Activated naive CD4-positive, alpha-beta T cell treated with anti-CD3 and anti-CD28 coated beads, Interleukin-2, amount 10 ng/mL, durations not matched to agents 5 hours and 36 hours (primary cell): ENCODE measurements around the gene SLC9A6. TPM values are rescaled to one million over a fixed set of nuclear protein-coding genes. Genes with fewer than 3 reads are reported as not detected.

ENCODE experiments used
- total RNA-seq, 2 experiments: library from RNA; stranded (reverse); gene quantifications; one replicate each; pipeline ENCODE4 v1.2.3, GENCODE V29; 2021

SLC9A6 gene
- 10 to 100 TPM; 15.7 to 16.1 TPM for total RNA-seq

GRCh38 chrX:135985157-135985972 lies at the start of gene SLC9A6:
Gene SLC9A6, plus strand, starts transcription at chrX:135985435. Its CDS starts 224 bp downstream, at chrX:135985659.

DNA sequence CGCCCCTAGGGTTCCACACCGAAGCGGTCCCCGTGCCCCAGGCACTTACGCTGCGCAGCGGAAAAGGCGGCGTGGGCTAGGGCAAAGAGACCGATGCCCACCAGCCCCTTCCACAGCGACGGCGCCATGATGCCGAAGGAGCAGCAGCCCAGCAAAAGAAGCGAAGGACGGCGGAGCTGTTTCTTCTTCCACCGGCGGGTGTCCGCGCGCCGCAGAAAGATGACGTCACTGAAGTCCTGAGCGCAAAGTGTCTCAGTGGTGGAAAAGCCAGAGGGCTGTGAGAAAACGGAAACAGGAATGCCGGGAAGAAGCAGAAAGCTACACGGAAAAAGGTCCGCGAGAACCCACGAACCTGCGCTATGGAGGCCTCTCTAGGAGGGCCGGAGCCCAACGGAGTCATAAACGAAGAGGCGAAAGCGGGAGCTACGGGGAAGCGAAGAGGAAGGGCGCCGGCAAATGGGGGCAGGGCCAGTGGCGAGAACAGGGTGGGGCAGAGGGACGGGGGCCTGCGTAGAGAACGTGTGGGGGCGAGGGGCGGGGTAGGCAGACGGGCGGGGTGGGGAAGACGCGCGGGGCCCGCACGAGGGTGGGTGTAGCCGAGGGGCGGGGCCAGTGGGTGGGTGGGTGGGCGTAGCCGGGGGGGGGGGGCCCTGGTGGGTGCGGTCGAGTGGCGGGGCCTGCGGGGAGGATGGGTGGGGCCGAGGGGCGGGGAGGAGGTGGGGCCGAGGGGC lies 11.5 kb upstream of the SLC9A6 start, which contains the start of gene MMGT1:
MMGT1 (minus strand) TSS at position 441 of the 731 bp plus-strand sequence; CDS start at position 128, 313 bp downstream.

Other genes with a start within 250 kb of the SLC9A6 start
- not detected for gene CT45A3, start 217.2 kb upstream of the SLC9A6 start, total RNA-seq
- gene CT45A5, start 199.9 kb upstream of the SLC9A6 start, total RNA-seq, result not detected
- gene CT45A6, start 182.6 kb upstream of the SLC9A6 start, total RNA-seq, result not detected
- not detected for gene CT45A2, start 165.4 kb upstream of the SLC9A6 start, total RNA-seq
- not detected for gene CT45A7, start 148.2 kb upstream of the SLC9A6 start, total RNA-seq
- gene CT45A8, start 130.9 kb upstream of the SLC9A6 start, total RNA-seq, result not detected
- not detected for gene CT45A9, start 113.6 kb upstream of the SLC9A6 start, total RNA-seq
- gene CT45A10, start 92.0 kb upstream of the SLC9A6 start, total RNA-seq, result not detected
- not detected for gene SAGE1, start 91.7 kb upstream of the SLC9A6 start, total RNA-seq
- 10 to 100 TPM; 22.1 TPM for gene MMGT1, start 11.4 kb upstream of the SLC9A6 start, total RNA-seq
- 10 to 100 TPM; 15.3 to 21.5 TPM for gene FHL1, start 162.1 kb downstream of the SLC9A6 start, total RNA-seq